GM19193 (cell line): ENCODE measurements around the gene G0S2.

Source experiments
- POLR2A ChIP-seq: IDR thresholded peaks from 4 replicates; pipeline ENCODE4 v1.6.1; 2011; ENCODE audit not compliant: insufficient read depth, insufficient read length; ENCODE audit errors: extremely low read depth

G0S2 gene

DNA sequence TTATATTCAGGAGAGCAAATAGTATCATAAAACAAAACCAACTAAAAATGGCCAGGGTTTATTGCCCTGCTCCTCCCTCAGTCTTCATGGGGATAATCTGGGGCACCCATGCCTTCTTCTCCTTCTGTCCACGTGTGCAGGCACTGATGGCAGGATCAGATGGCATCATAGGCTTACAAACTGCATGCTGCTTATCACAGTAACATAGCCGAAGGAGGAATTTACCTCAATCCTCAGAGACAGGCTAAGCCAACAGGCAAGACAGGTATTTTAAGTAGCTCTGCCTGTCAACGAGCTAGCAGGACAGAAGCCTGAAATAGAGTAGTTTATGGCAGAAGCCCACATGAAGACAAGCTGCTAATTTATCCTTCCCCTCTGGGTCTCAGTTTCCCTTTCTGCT is 32.4 kb upstream of the G0S2 start:
- TF ChIP-seq POLR2A = no peak

DNA sequence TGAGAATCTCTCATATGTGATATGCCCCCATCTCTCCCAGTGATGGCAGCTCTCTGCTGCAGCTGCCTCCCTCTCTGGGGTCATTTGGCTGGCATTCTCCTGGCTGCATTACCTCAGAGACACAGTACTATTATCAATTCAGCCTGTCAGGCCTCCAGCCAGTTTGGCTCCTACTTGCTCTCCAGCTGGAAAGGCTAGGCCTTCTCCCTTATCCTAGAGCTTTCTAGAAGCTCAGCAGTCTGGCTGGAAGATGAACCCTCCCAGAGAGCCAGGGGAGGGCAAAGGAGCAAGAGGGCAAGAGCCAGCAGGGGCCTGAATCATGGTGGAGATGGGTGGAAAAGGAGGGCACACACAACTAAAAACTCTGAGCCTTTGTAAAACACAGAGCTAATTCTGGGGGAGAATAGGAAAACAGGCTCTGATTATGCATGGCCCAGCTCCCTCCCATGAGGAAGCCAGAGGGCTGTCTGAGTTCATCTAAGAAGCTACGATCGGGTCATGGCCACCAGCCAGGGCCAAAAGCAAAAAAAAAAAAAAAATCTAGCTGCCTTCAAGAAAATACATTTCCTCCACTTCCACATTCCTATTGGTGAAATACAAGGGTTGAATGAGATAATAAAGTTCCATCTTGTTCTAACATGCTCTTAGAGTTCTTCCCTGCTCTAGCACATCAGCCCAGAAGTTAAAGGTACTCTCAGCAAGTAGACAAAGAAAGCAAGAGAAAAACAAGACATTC is 31.8 kb upstream of the G0S2 start:
- no peak for TF ChIP-seq POLR2A

DNA sequence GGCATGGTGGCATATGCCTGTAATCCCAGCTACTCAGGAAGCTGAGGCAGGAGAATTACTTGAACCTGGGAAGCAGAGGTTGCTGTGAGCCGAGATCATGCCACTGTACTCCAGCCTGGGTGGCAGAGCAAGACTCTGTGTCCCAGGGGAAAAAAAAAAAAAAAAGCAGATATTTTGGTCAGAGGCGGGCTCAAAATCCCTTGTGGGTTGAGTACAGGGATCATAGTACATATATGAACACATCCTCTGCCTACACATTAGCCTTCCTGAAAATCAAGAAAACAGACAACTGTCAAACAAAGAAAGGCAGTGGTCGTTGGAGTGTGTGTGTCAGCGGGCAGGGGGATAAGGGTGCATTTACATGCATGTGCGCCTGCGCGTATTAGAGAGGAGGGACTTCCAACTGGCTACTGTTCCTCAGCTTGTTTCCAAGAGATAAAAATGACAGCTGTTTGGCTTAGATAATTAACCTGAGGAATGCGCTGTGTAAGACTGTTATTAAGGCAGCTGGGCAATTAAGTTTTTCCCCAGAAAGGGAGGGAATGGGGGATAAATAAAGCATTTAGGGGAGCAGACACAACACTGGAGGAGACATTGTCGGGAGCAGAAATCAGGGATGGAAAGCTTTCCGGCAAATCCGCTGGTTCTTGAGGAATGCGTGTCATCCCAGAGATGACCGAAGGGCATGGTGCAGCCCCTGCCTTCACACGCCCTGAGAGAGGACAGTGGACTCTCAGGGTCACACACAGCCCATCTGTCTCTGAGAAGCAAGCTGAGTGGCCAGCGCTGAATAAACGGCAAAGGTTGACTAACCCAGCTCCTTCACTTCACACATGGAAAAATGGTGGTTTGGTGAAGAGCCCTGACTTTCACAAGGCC is 29.4 kb upstream of the G0S2 start:
- TF ChIP-seq POLR2A = no peak

DNA sequence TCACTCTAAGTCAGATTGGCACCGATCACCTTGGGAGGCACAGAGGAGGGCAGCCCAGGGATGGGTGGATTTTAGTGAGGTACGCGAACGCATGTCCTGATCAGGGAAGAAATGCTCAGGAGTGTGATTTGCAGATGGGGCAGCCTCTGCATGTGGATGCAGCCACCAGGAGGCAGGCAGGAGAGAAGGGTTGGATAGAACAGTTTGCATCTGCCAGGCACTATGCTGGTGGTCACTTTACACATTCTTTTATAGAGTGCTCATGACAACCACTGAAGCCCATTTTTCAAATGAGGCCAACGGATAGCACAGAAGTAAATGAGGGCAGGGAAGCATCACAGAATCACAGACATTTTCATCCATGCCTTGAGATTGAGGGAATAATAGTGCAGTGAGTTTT is 28.7 kb upstream of the G0S2 start:
- TF ChIP-seq POLR2A = no peak

DNA sequence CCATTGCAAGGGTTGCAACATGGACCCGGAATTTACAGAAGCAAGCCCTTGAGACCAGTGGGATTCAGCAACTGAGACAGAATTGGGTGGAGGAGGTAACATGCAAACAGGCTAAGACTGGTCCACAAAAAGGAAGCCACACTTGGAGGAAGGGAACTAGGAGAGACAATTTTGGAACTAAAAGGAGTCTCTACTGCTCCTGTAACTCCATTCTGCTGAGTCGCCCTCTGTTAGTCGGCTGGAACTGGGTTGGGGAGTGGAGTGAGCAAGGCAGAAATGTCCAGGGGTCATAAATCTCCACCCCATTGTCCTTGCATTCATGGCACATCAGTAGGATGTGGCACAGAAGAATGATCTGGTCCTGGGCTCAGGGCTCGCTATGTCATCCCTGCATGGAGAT is 28.1 kb upstream of the G0S2 start:
- TF ChIP-seq POLR2A = no peak

DNA sequence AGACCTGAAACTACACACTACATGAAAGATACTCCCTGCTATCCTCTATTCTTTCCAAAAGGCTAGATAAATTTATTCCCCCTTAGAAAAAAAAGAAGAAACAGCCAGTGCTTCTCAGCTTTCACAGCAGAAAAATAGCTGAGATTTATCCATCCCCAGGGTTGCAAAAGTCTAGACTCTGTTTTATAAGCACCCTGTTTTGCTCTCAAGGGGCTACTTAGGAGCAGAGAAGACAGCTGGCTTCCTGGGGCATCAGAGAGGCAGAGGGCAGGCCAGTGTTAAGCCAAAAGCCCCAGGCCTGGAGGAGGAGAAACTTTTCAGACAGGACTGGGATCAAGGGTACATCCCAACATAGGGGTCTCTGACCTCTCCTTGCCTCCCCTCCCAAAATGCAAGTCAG is 26.9 kb upstream of the G0S2 start:
- TF ChIP-seq POLR2A = no peak

DNA sequence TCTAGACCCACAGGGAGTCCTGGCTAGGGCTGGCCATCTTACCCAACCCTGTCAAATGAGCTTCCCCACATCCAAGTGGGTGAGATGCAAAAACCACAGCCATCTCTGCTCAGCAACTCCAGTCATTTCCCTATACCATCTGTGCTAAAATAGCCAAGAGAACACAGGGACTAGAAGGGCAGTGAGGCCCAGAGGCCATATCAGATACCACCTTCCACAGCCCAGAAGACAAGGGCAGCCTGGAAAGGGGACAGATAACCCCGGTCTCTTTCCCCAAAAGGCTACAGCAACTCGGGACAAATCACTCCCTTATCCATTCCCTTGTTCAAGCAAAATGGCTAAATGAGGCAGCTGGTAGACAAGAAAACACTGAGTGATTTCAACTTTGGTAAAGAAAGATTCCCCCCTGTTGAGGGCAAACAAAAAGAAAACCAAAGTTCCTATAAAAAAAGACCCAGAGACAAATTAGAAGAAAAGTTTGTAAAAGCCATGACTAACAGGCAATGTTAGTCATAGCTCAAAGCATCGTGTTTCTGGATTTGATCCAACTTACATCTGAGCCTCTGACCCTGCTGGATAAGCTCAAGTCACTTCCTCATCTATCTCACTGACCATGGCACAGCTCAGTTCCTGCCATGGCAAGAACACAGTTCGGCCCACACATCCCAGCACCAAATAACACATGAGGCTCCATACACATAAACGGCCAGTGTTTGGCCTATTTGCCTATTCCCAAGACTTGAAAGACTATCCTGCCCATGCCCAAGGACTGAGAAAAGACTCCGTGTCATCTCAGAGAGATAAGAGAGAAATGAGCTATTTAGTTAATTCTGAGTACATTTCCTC is 26.1 kb upstream of the G0S2 start:
- TF ChIP-seq POLR2A = no peak

DNA sequence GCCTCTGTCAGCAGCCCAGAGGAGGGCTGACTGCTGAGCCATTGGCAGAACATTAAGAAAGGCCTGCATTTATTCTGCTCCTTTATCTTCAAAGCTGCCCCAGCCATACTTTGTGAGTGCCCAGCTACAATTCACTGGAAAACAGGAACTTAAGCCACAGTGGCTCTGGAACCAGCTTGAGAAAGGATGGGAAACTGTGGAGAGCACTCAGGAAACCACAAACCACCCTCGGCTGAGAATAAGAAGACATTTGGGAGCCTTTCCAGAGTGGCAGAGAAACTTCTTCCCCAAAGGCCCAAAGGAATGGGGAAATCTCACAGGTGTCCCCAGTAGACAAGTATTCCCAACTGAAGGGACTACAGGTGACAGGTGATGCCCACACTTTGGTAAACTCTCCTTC is 24.8 kb upstream of the G0S2 start:
- no peak for TF ChIP-seq POLR2A

DNA sequence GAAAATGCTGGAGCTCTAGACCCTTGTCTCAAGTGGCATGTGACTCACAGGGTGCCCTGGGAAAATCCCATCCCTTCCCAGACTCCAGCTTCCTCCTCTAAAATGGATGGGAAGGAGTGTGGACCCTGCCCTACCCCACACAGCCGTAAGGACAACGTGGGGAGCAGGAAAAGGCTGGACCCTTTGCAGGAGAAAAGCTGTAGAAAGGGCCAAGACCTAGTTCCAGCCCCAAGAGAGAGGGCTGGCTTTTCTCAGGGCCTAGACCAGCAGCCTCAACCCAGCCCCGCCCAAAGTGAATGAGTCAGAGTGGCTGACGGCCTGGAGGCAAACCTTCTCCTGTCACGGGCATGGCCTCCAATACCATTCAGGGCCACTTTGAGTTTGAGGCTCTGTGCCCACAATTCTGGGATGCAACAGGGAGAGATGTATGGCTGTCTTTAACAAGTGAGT is 24.0 kb upstream of the G0S2 start:
- no peak for TF ChIP-seq POLR2A

DNA sequence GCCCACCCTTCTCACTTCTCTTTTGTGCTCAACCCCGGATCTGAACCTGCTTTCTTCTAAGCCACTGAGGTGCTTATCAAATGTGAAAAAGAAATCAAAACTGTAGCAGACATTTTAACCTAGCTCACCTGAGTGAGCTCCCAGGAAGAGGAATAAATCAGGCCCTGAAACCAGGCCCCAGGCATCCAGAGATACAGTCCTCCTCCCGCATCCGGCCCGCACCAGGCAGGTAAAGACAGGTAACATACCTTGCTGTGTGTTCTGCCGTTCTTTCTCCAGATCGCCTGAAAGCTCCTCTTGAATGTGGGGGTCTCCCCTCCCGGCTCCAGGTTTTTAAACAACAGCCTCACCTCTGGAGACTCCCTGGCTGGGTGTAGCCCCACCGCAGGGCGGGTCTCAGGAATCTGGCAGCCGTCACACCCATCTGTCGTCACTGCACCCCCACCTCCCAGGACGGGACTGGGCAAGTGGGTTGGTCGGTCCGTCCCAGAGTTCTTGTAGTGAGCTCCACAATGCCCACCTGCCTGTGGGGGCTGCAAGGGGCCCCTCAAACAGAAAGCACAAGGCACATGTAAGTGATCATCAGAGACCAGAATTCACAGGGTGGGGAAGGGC is 23.0 kb upstream of the G0S2 start, which contains the start of gene LAMB3:
Gene LAMB3, minus strand, starts transcription at position 305 of the 615 bp plus-strand sequence. CDS start 1,481 bp downstream, outside the sequence.
- no peak for TF ChIP-seq POLR2A

DNA sequence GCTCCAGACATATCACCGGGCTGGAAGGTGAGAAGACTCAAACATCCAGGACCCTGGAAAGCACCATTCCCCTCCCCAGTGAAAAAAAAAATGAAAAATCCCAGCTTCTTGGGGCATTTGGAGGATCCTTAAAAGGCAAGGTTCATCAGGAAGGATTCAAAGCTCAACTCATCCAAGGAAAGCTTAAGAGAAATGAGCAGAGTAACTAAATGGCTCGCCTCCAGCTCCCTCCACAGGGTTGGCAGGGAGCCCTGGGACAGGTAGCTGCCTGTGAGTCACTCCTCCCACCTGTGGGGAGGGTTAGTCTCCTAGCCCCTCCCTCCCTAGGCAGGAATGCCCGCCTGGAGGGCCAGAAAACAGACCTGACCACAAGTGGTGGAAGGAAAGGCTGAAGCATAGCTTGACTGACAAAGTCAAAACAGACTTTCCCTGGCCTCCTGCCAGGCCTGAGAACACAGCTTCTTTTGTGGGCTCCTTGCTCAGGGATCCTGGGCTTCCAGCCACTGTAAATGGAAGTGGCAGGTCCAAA is 22.3 kb upstream of the G0S2 start:
- no peak for TF ChIP-seq POLR2A

DNA sequence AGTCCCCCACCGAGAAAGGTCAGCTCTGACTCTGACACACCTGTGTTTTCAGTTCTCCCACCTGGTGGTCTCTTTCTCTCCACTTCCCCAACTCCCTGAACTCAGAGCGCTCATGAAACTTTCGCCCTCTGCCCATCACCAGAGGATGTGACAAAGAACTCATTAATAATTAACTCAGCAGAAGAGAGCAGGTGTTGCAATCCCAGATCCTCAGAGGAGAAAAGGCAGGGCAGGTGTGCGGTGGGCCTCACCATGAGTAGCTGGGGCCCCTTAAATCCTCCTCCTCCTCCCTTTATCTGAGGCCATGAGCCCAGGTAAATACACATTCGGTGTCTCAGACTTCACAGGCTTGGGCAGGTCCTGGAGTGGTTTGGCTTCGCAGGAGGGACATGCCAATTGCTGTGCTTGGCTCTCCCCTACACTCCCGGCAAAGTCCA is 21.3 kb upstream of the G0S2 start:
- TF ChIP-seq POLR2A = no peak

DNA sequence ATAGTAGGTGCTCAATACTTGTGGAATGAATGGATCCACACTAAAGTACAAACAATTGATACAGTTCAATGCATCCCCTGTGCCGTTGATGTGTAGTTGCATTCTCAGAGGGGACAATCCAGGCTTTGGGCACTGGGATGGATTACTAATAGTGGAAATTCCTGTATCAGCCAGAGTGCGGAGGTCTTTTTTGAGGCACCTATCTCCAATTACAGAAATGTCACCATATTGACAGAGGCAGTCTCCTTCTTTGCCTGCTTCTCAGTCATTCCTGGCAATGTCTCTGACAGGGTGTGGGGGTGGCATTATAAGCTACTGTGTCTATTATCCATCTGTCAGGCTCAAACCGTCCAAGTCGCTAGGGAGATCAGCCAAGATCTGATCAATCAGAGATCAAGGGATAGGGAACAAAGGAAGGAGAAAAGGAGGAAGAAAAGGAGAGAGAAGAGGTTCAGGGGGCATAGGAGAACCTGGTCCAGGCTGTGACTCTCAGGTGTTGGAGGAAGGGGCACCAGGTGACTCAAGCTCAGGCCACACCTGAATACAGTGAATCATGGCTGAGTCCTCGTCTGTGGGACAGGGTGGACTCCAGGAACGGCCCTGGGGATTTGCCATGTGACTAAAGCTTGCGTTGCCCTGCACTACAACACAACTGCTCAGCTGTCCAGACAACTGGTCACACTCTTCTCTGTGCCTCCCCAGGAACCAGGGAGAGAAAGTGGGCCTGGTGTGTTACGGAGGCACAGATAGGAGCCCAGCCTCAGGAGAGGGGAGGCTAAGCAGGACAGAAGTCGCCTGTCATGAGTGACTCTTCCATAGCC is 19.6 kb upstream of the G0S2 start:
- TF ChIP-seq POLR2A = no peak
